Hepatocyte (in vitro differentiated cells): ENCODE measurements around the gene OBI1. TPM values are rescaled to one million over a fixed set of nuclear protein-coding genes. Genes with fewer than 3 reads are reported as not detected.

Experiments
- DNase-seq: peaks from one replicate; pipeline ENCODE4 v3.0.0-alpha.2; 2016; ENCODE audit warnings: low spot score
- H2AFZ ChIP-seq: fragments of 200-600 bp; sonication (generic); 2 replicates; pipeline ENCODE4 v1.6.0; 2016; ENCODE audit warnings: antibody characterized with exemption, mild to moderate bottlenecking
- H3K27ac ChIP-seq: fragments of 200-600 bp; sonication (generic); 2 replicates; pipeline ENCODE4 v1.5.1; 2016; ENCODE audit warnings: mild to moderate bottlenecking
- H3K27me3 ChIP-seq: fragments of 200-600 bp; sonication (generic); 2 replicates; pipeline ENCODE4 v1.6.1; 2016
- H3K36me3 ChIP-seq: fragments of 200-600 bp; sonication (generic); replicated peaks from 2 replicates; pipeline ENCODE4 v1.5.1; 2016; ENCODE audit warnings: low read depth; ENCODE audit not compliant: insufficient read depth
- H3K4me1 ChIP-seq: fragments of 200-600 bp; sonication (generic); 2 replicates; pipeline ENCODE4 v1.5.1; 2016; ENCODE audit warnings: mild to moderate bottlenecking, moderate library complexity; ENCODE audit not compliant: insufficient read depth
- H3K4me2 ChIP-seq: fragments of 200-600 bp; sonication (generic); 2 replicates; pipeline ENCODE4 v1.6.0; 2016
- H3K4me3 ChIP-seq: fragments of 200-600 bp; sonication (generic); 2 replicates; pipeline ENCODE4 v1.5.1; 2016; ENCODE audit warnings: mild to moderate bottlenecking
- H3K79me2 ChIP-seq: fragments of 200-600 bp; sonication (generic); 2 replicates; pipeline ENCODE4 v1.6.0; 2017; ENCODE audit warnings: mild to moderate bottlenecking
- H3K9me2 ChIP-seq: fragments of 200-600 bp; sonication (generic); replicated peaks from 2 replicates; pipeline ENCODE4 v1.6.0; 2017; ENCODE audit warnings: mild to moderate bottlenecking; ENCODE audit not compliant: insufficient read depth
- H3K9me3 ChIP-seq: fragments of 200-600 bp; sonication (generic); 2 replicates; pipeline ENCODE4 v1.5.1; 2016; ENCODE audit warnings: low read depth, mild to moderate bottlenecking
- H4K20me1 ChIP-seq: fragments of 200-600 bp; sonication (generic); 2 replicates; pipeline ENCODE4 v1.6.0; 2016; ENCODE audit warnings: mild to moderate bottlenecking; ENCODE audit not compliant: insufficient read depth, poor library complexity, severe bottlenecking
- CTCF ChIP-seq: fragments of 200-600 bp; sonication (generic); IDR thresholded peaks from 2 replicates; pipeline ENCODE4 v1.5.1; 2016; ENCODE audit warnings: antibody characterized with exemption, mild to moderate bottlenecking; ENCODE audit not compliant: poor library complexity
- EZH2 ChIP-seq: fragments of 200-600 bp; sonication (generic); IDR thresholded peaks from 2 replicates; pipeline ENCODE4 v1.6.1; 2016; ENCODE audit warnings: antibody characterized with exemption, mild to moderate bottlenecking, borderline replicate concordance
- EZH2phosphoT487 ChIP-seq: fragments of 200-600 bp; sonication (generic); IDR thresholded peaks from one replicate; pipeline ENCODE4 v1.6.1; 2018; ENCODE audit warnings: antibody characterized with exemption, mild to moderate bottlenecking, low read depth, moderate library complexity; ENCODE audit not compliant: unreplicated experiment, severe bottlenecking
- WGBS: methylation state at CpG from one replicate; pipeline ENCODE4 v1.1.6; 2016; ENCODE audit warnings: low lambda C conversion rate; ENCODE audit errors: missing lambda C conversion rate; 5-methylcytosine and 5-hydroxymethylcytosine counted together
- polyA plus RNA-seq: library from polyadenylated mRNA; unstranded; fragments of >200 nt; fragmentation: Nextera tagmentation; extraction: Ambion mirVana; gene quantifications from 2 replicates; pipeline ENCODE4 v1.2.1, GENCODE V29; 2016
- total RNA-seq: library from RNA; depleted of rRNA; stranded (reverse); fragments of >200 nt; gene quantifications from 2 replicates; pipeline ENCODE4 v1.2.3, GENCODE V29; 2014

OBI1 gene
- total and polyA plus RNA-seq, 2 experiments from 2014 or later: 5.3 to 17.6 TPM

- TF ChIP-seq EZH2: peak; percentile 100
- TF ChIP-seq CTCF: no peak
- peak; percentile 85 for TF ChIP-seq EZH2phosphoT487
- Histone ChIP-seq H3K4me3 (peak overlapping the region; percentile 47), H2AFZ (peak overlapping the region; percentile 71), H3K27ac (no peak overlapping the region), H3K4me2 (peak overlapping the region; percentile 96), H3K79me2 (no peaks in the 10 kb centered on the region), H3K9me2 (no peaks in the 10 kb centered on the region), H3K9me3 (no peaks in the 10 kb centered on the region), H3K4me1 (peaks cover 12% of the 10 kb centered on the region), H3K36me3 (no peaks in the 10 kb centered on the region), H3K27me3 (peaks cover 92% of the 10 kb centered on the region), H4K20me1 (no peaks in the 10 kb centered on the region)
- DNase-seq: no peak
- 2% methylated on average over 52 of the region's 54 CpGs for WGBS
These were observed 50.1 kb downstream of the OBI1 start for GRCh38 chr13:78608688-78609463.

- Histone ChIP-seq H3K79me2 (no peaks in the 10 kb centered on the region), H3K36me3 (no peaks in the 10 kb centered on the region), H4K20me1 (no peaks in the 10 kb centered on the region), H3K9me3 (no peaks in the 10 kb centered on the region), H3K4me2 (peak overlapping the region; percentile 96), H3K27ac (no peak overlapping the region), H3K27me3 (peaks cover 96% of the 10 kb centered on the region), H3K4me1 (peaks cover 12% of the 10 kb centered on the region), H3K4me3 (peak overlapping the region; percentile 47), H2AFZ (peak overlapping the region; percentile 71), H3K9me2 (no peaks in the 10 kb centered on the region)
- no peak for TF ChIP-seq EZH2phosphoT487
- no peak for TF ChIP-seq CTCF
- TF ChIP-seq EZH2: no peak
- WGBS: 9% methylated on average over 15 of the region's 15 CpGs
- DNase-seq: no peak
These were observed 50.7 kb downstream of the OBI1 start for GRCh38 chr13:78608252-78608687.

GRCh38 chr13:78607409-78608251 is 51.3 kb downstream of the OBI1 start:
- Histone ChIP-seq H3K4me1 (peaks cover 16% of the 10 kb centered on the region), H3K4me2 (peak overlapping the region; percentile 52), H3K79me2 (no peaks in the 10 kb centered on the region), H4K20me1 (no peaks in the 10 kb centered on the region), H3K4me3 (no peak overlapping the region), H3K9me2 (no peaks in the 10 kb centered on the region), H2AFZ (no peak overlapping the region), H3K27ac (no peak overlapping the region), H3K9me3 (no peaks in the 10 kb centered on the region), H3K27me3 (peaks cover 100% of the 10 kb centered on the region), H3K36me3 (no peaks in the 10 kb centered on the region)
- no peak for DNase-seq
- WGBS: 3% methylated on average over 42 of the region's 42 CpGs
- no peak for TF ChIP-seq CTCF
- TF ChIP-seq EZH2phosphoT487: no peak
- peak; percentile 87 for TF ChIP-seq EZH2
